Right lobe of liver (tissue), 6 donors: ENCODE measurements around the gene SEPTIN1. TPM values are rescaled to one million over a fixed set of nuclear protein-coding genes. Genes with fewer than 3 reads are reported as not detected.

ENCODE experiments used
- ATAC-seq, 4 donors: fragments of 200-7000 bp; cut with Tn5 transposase; one replicate each; pipeline ENCODE4 v1.9.1; 2020; ENCODE audit warnings: mild to moderate bottlenecking in 4 of 4, moderate library complexity in 4 of 4
- DNase-seq, 3 donors: peaks; one replicate each; pipeline ENCODE4 v3.0.0-alpha.2; 2020
- H3K27ac ChIP-seq, 3 donors: fragments of 200-600 bp; one replicate each; pipeline ENCODE4 v1.8.0; 2022
- H3K27me3 ChIP-seq, 2 donors: fragments of 200-600 bp; one replicate each; pipeline ENCODE4 v1.8.0; 2022
- H3K36me3 ChIP-seq, 4 donors: fragments of 200-600 bp; sonication (generic) in 1 of 4; one replicate each; pipeline versions ENCODE4 v1.5.1 to v1.8.0; 2017 to 2022; ENCODE audit warnings: control low read depth in 1 of 4
- H3K4me1 ChIP-seq, 4 donors: fragments of 200-600 bp; sonication (generic) in 1 of 4; one replicate each; pipeline versions ENCODE4 v1.5.1 to v1.8.0; 2017 to 2022; ENCODE audit warnings: control low read depth in 1 of 4
- H3K4me3 ChIP-seq, 3 donors: fragments of 200-600 bp; one replicate each; pipeline ENCODE4 v1.8.0; 2022
- H3K9me3 ChIP-seq, 4 donors: fragments of 200-600 bp; sonication (generic) in 1 of 4; one replicate each; pipeline versions ENCODE4 v1.5.1 to v1.8.0; 2017 to 2022; ENCODE audit warnings: control low read depth in 1 of 4
- CTCF ChIP-seq, 4 donors: fragments of 200-600 bp in 3 of 4; fragments of 450-650 bp in 1 of 4; IDR thresholded peaks; one replicate each; pipeline versions ENCODE4 v1.5.1 to v1.8.0; 2016 to 2022; ENCODE audit warnings: antibody characterized with exemption in 4 of 4, mild to moderate bottlenecking in 2 of 4
- POLR2A ChIP-seq: fragments of 450-650 bp; IDR thresholded peaks from one replicate; pipeline ENCODE4 v1.6.1; 2017; ENCODE audit warnings: antibody characterized with exemption, mild to moderate bottlenecking
- WGBS: methylation state at CpG from one replicate; pipeline ENCODE4 v1.1.6; 2018; ENCODE audit warnings: low coverage, low lambda C conversion rate; ENCODE audit not compliant: insufficient coverage; ENCODE audit errors: missing lambda C conversion rate; 5-methylcytosine and 5-hydroxymethylcytosine counted together
- intact Hi-C, 2 donors: fragments of 100-400 bp; cut with DNase I; formaldehyde crosslinking; loops; one replicate each; pipeline versions ENCODE4 v1.11.2 to v1.14.1; 2022
- total RNA-seq, 6 experiments: library from RNA; depleted of rRNA in 2 of 6; stranded (reverse); fragments of >200 nt in 2 of 6; fragmentation: NEBNext Ultra II Directional in 3 of 6; extraction: Animal tissue kit (Norgen Biotek cat#: 25700) in 3 of 6; gene quantifications; one replicate each; pipeline versions ENCODE4 v1.1.0 to v1.2.4, GENCODE V29; 2016 to 2023
- donor health status: DM: no; HTN: yes; CAD: no.
- donor health status: DM: no; HTN: no; CAD: no.
- donor health status: DM: no; HTN: no; CAD: no.
- donor health status: DM: no; HTN: yes; CAD: no.
- donor health status: DM: no; HTN: yes; CAD: no.

SEPTIN1 gene
- total RNA-seq, 6 experiments from 2014 or later: 0.12 to 1.7 (median 0.93) TPM

- H3K36me3 ChIP-seq: no peaks in the 10 kb centered on the region
- H3K27ac ChIP-seq: peak overlapping the region; percentile 88 to 97 (median 96)
- no peaks in the 10 kb centered on the region for H3K9me3 ChIP-seq
- H3K4me1 ChIP-seq: peaks cover 0 to 9% (median 3%) of the 10 kb centered on the region in 4 donors
- 51% methylated on average over 20 of the region's 29 CpGs for WGBS
- DNase-seq (no peak), ATAC-seq (no peak)
- no peak for TF ChIP-seq POLR2A
- no peaks in the 10 kb centered on the region for H3K27me3 ChIP-seq
- intact Hi-C loops: no loop called here
- H3K4me3 ChIP-seq: peak overlapping the region; percentile 60 to 69 (median 64)
Observed at GRCh38 chr16:30377050-30377811, 5.1 kb downstream of the SEPTIN1 start.

GRCh38 chr16:30376461-30376902 lies 5.9 kb downstream of the SEPTIN1 start:
- H3K4me1 ChIP-seq: peaks cover 0 to 9% (median 3%) of the 10 kb centered on the region in 4 donors
- H3K36me3 ChIP-seq: no peaks in the 10 kb centered on the region
- H3K4me3 ChIP-seq: no peak overlapping the region
- ATAC-seq (no peak), DNase-seq (peak in 1 of 3 donors; percentile 21)
- WGBS: 93% methylated on average over 3 of the region's 8 CpGs
- peak overlapping the region in 1 of 3 donors; percentile 97 for H3K27ac ChIP-seq
- intact Hi-C loops: no loop called here
- no peaks in the 10 kb centered on the region for H3K27me3 ChIP-seq
- no peaks in the 10 kb centered on the region for H3K9me3 ChIP-seq
- TF ChIP-seq POLR2A: no peak
- no peak for TF ChIP-seq CTCF (IDR thresholded peaks at IDR 0.05)

GRCh38 chr16:30375864-30376263 lies 6.5 kb downstream of the SEPTIN1 start:
- ATAC-seq (no peak), DNase-seq (peak in 1 of 3 donors; percentile 53)
- no peak overlapping the region for H3K4me3 ChIP-seq
- intact Hi-C loops: no loop called here
- H3K9me3 ChIP-seq: no peaks in the 10 kb centered on the region
- H3K4me1 ChIP-seq: peaks cover 0 to 13% (median 3%) of the 10 kb centered on the region in 4 donors
- H3K36me3 ChIP-seq: no peaks in the 10 kb centered on the region
- WGBS: 60% methylated on average over 1 of the region's 8 CpGs
- no peaks in the 10 kb centered on the region for H3K27me3 ChIP-seq
- no peak for TF ChIP-seq CTCF (IDR thresholded peaks at IDR 0.05)
- no peak for TF ChIP-seq POLR2A
- H3K27ac ChIP-seq: no peak overlapping the region

- no peaks in the 10 kb centered on the region for H3K27me3 ChIP-seq
- DNase-seq: no peak
- no peak for ATAC-seq
- TF ChIP-seq CTCF (IDR thresholded peaks at IDR 0.05) (no peak), POLR2A (no peak)
- H3K27ac ChIP-seq: no peak within 1 kb of the TSS
- intact Hi-C loops: no loop called here
- 82% methylated on average over 3 of the region's 6 CpGs for WGBS
- H3K4me1 ChIP-seq: peaks cover 0 to 13% (median 3%) of the 10 kb centered on the region in 4 donors
- no peaks in the 10 kb centered on the region for H3K9me3 ChIP-seq
- H3K4me3 ChIP-seq: no peak within 1 kb of the TSS
- H3K36me3 ChIP-seq: no peaks in the 10 kb centered on the region
Observed at GRCh38 chr16:30374538-30374937, 7.8 kb downstream of the SEPTIN1 start, which contains the start of gene MYL11. Gene MYL11, plus strand, starts transcription at chr16:30374802. Its CDS starts 56 bp downstream, at chr16:30374858.

- Histone ChIP-seq H3K4me3 (no peak overlapping the region), H3K36me3 (no peaks in the 10 kb centered on the region), H3K27me3 (no peaks in the 10 kb centered on the region), H3K9me3 (no peaks in the 10 kb centered on the region), H3K27ac (no peak overlapping the region), H3K4me1 (peaks cover 0 to 22% (median 4%) of the 10 kb centered on the region in 4 donors)
- no peak for ATAC-seq
- intact Hi-C loops: no loop called here
- TF ChIP-seq CTCF (IDR thresholded peaks at IDR 0.05) (no peak), POLR2A (no peak)
- DNase-seq: no peak
- 92% methylated on average over 2 of the region's 5 CpGs for WGBS
Observed at GRCh38 chr16:30372725-30373124, 9.6 kb downstream of the SEPTIN1 start.
